NB4 (cell line): ENCODE data around the gene FSTL4.

Experiments
- CTCF ChIP-seq: IDR thresholded peaks from one replicate; pipeline ENCODE4 v1.5.1; 2012; ENCODE audit warnings: low read depth, low read length
- MYC ChIP-seq: IDR thresholded peaks from 2 replicates; pipeline ENCODE4 v1.6.1; 2011; ENCODE audit warnings: low read depth, low read length
- POLR2A ChIP-seq: IDR thresholded peaks from 2 replicates; pipeline ENCODE4 v1.6.1; 2011; ENCODE audit warnings: mild to moderate bottlenecking; ENCODE audit not compliant: insufficient read length; ENCODE audit errors: extremely low read depth

- TF ChIP-seq MYC = no peak
- TF ChIP-seq CTCF = no peak
- no peak for TF ChIP-seq POLR2A
Measured at GRCh38 chr5:133373121-133373870, 239.0 kb downstream of the FSTL4 start.
